A549 (cell line): ENCODE data around the gene MAGOH. TPM values are rescaled to one million over a fixed set of nuclear protein-coding genes. Genes with fewer than 3 reads are reported as not detected.

Experiments used
- polyA plus RNA-seq, 4 experiments: library from polyadenylated mRNA; depleted of rRNA in 3 of 4; stranded (reverse); fragments of >200 nt; fragmentation: RNase III in 1 of 4; extraction: RNeasy Plus Mini Kit Qiagen cat#74134 plus additional on column Dnase treatment in 1 of 4; gene quantifications; 2 replicates in 3 of 4; 3 replicates in 1 of 4; pipeline ENCODE4 v1.2.3, GENCODE V29; 2011 to 2017

MAGOH gene
- polyA plus RNA-seq, 2 of the 4 experiments (the other 2 are of a cell fraction) = 80.2 to 139 TPM

Other genes with a start within 250 kb of the MAGOH start
- 0.05 and 0.15 TPM in 2 replicates for gene PODN, start 176.3 kb downstream of the MAGOH start, polyA plus RNA-seq (2011; rRNA removed)
- not detected in 3 replicates for gene PODN, start 176.3 kb downstream of the MAGOH start, polyA plus RNA-seq (2017; fragmentation: RNase III; extraction: RNeasy Plus Mini Kit Qiagen cat#74134 plus additional on column Dnase treatment)
- gene SLC1A7, start 95.9 kb downstream of the MAGOH start, polyA plus RNA-seq (2011; rRNA removed) = 0.12 TPM in 2 replicates
- gene SLC1A7, start 95.9 kb downstream of the MAGOH start, polyA plus RNA-seq (2017; fragmentation: RNase III; extraction: RNeasy Plus Mini Kit Qiagen cat#74134 plus additional on column Dnase treatment) = 0.03 to 0.07 TPM (median 0.04 TPM) in 3 replicates
- gene CPT2, start 41.7 kb downstream of the MAGOH start, polyA plus RNA-seq (2011; rRNA removed) = 8.4 and 10.0 TPM in 2 replicates
- gene CPT2, start 41.7 kb downstream of the MAGOH start, polyA plus RNA-seq (2017; fragmentation: RNase III; extraction: RNeasy Plus Mini Kit Qiagen cat#74134 plus additional on column Dnase treatment) = 5.5 to 5.9 TPM (median 5.6 TPM) in 3 replicates
- gene CZIB, start 17.9 kb downstream of the MAGOH start, polyA plus RNA-seq (2011; rRNA removed) = 60.1 and 66.2 TPM in 2 replicates
- gene CZIB, start 17.9 kb downstream of the MAGOH start, polyA plus RNA-seq (2017; fragmentation: RNase III; extraction: RNeasy Plus Mini Kit Qiagen cat#74134 plus additional on column Dnase treatment) = 33.1 to 33.4 TPM (median 33.2 TPM) in 3 replicates
- gene LRP8, start 89.6 kb upstream of the MAGOH start, polyA plus RNA-seq (2011; rRNA removed) = 46.1 and 57.4 TPM in 2 replicates
- gene LRP8, start 89.6 kb upstream of the MAGOH start, polyA plus RNA-seq (2017; fragmentation: RNase III; extraction: RNeasy Plus Mini Kit Qiagen cat#74134 plus additional on column Dnase treatment) = 25.8 to 32.6 TPM (median 26.4 TPM) in 3 replicates
- not detected in 2 replicates for gene DMRTB1, start 220.9 kb upstream of the MAGOH start, polyA plus RNA-seq (2011; rRNA removed)
- not detected in 3 replicates for gene DMRTB1, start 220.9 kb upstream of the MAGOH start, polyA plus RNA-seq (2017; fragmentation: RNase III; extraction: RNeasy Plus Mini Kit Qiagen cat#74134 plus additional on column Dnase treatment)